GM23248 (cell line): ENCODE results near the gene STMND1. TPM values are rescaled to one million over a fixed set of nuclear protein-coding genes. Genes with fewer than 3 reads are reported as not detected.

Experiments used
- DNase-seq: peaks from one replicate; pipeline ENCODE4 v3.0.0-alpha.2; 2015
- H2AFZ ChIP-seq: fragments of 200-600 bp; sonication (generic); 2 replicates; pipeline ENCODE4 v1.6.1; 2016; ENCODE audit warnings: antibody characterized with exemption
- H3F3A ChIP-seq: fragments of 200-600 bp; sonication (generic); 2 replicates; pipeline ENCODE4 v1.6.1; 2016; ENCODE audit warnings: mild to moderate bottlenecking, antibody characterized with exemption, mixed run types; ENCODE audit not compliant: insufficient read depth
- H3K27ac ChIP-seq: fragments of 200-600 bp; sonication (generic); 2 replicates; pipeline ENCODE4 v1.5.1; 2016; ENCODE audit warnings: mild to moderate bottlenecking
- H3K27me3 ChIP-seq: fragments of 200-600 bp; sonication (generic); replicated peaks from 2 replicates; pipeline ENCODE4 v1.6.1; 2016; ENCODE audit warnings: mild to moderate bottlenecking; ENCODE audit not compliant: insufficient read depth
- H3K36me3 ChIP-seq: fragments of 200-600 bp; sonication (generic); 2 replicates; pipeline ENCODE4 v1.6.1; 2016; ENCODE audit warnings: low read depth, mild to moderate bottlenecking
- H3K4me1 ChIP-seq: fragments of 200-600 bp; sonication (generic); 2 replicates; pipeline ENCODE4 v1.6.1; 2016; ENCODE audit warnings: mild to moderate bottlenecking; ENCODE audit not compliant: insufficient read depth
- H3K4me2 ChIP-seq: fragments of 200-600 bp; sonication (generic); one replicate; pipeline ENCODE4 v1.6.1; 2016; ENCODE audit warnings: mild to moderate bottlenecking; ENCODE audit not compliant: unreplicated experiment
- H3K4me3 ChIP-seq: fragments of 200-600 bp; sonication (generic); 2 replicates; pipeline ENCODE4 v1.5.1; 2016; ENCODE audit warnings: mild to moderate bottlenecking
- H3K79me2 ChIP-seq: fragments of 200-600 bp; sonication (generic); 2 replicates; pipeline ENCODE4 v1.6.1; 2016; ENCODE audit warnings: mild to moderate bottlenecking; ENCODE audit not compliant: insufficient read depth
- H3K9ac ChIP-seq: fragments of 200-600 bp; sonication (generic); 2 replicates; pipeline ENCODE4 v1.6.1; 2016; ENCODE audit warnings: mild to moderate bottlenecking
- H3K9me2 ChIP-seq: fragments of 200-600 bp; sonication (generic); 2 replicates; pipeline ENCODE4 v1.6.1; 2016; ENCODE audit warnings: mixed run types, mild to moderate bottlenecking, moderate library complexity; ENCODE audit not compliant: insufficient read depth
- H3K9me3 ChIP-seq: fragments of 200-600 bp; sonication (generic); one replicate; pipeline ENCODE4 v1.6.1; 2017; ENCODE audit warnings: low read depth
- H4K20me1 ChIP-seq: fragments of 200-600 bp; sonication (generic); 2 replicates; pipeline ENCODE4 v1.6.0; 2016; ENCODE audit not compliant: insufficient read depth
- EZH2 ChIP-seq: fragments of 200-600 bp; sonication (generic); IDR thresholded peaks from 2 replicates; pipeline ENCODE4 v1.6.1; 2018; ENCODE audit warnings: antibody characterized with exemption, mild to moderate bottlenecking; ENCODE audit not compliant: insufficient read depth, poor library complexity, severe bottlenecking
- EZH2phosphoT487 ChIP-seq: fragments of 200-600 bp; sonication (generic); IDR thresholded peaks from 2 replicates; pipeline ENCODE4 v1.6.1; 2018; ENCODE audit warnings: antibody characterized with exemption, moderate library complexity, mild to moderate bottlenecking, low read depth; ENCODE audit not compliant: insufficient read depth
- WGBS, 2 experiments: methylation state at CpG; one replicate each; pipeline ENCODE4 v1.1.6; 2015 to 2017; ENCODE audit warnings: low lambda C conversion rate in 2 of 2, low coverage in 1 of 2; ENCODE audit errors: missing lambda C conversion rate in 2 of 2; 5-methylcytosine and 5-hydroxymethylcytosine counted together
- in situ Hi-C: fragments of 300-500 bp; cut with MboI; formaldehyde crosslinking; loops from 2 replicates; pipeline ENCODE4 v1.15.0; 2020
- polyA plus RNA-seq: library from polyadenylated mRNA; unstranded; fragments of >200 nt; fragmentation: Nextera tagmentation; extraction: Ambion mirVana; gene quantifications from 2 replicates; pipeline ENCODE4 v1.2.1, GENCODE V29; 2016
- total RNA-seq: library from RNA; depleted of rRNA; stranded (reverse); fragments of >200 nt; shearing (Covaris generic); gene quantifications from 2 replicates; pipeline ENCODE4 v1.2.3, GENCODE V29; 2014

The STMND1 gene
- total and polyA plus RNA-seq, 2 experiments from 2014 or later = not detected

GRCh38 chr6:17097982-17098381 lies 3.9 kb upstream of the STMND1 start:
- Histone ChIP-seq H3K4me2 (no peak overlapping the region), H3K9me2 (no peaks in the 10 kb centered on the region), H3K9ac (no peak overlapping the region), H2AFZ (no peak overlapping the region), H3K9me3 (no peaks in the 10 kb centered on the region), H3K27ac (no peak overlapping the region), H4K20me1 (no peaks in the 10 kb centered on the region), H3K79me2 (no peaks in the 10 kb centered on the region), H3F3A (no peaks in the 10 kb centered on the region), H3K36me3 (no peaks in the 10 kb centered on the region), H3K4me3 (no peak overlapping the region), H3K4me1 (0 out of 2 replicates have a peak, but pooled peaks cover 8% of the 10 kb centered on the region), H3K27me3 (peaks cover 26% of the 10 kb centered on the region)
- 56 to 66% methylated on average over 3 of the region's 3 CpGs for WGBS, 2 experiments
- in situ Hi-C loops = loop anchor here (25.0 kb wide), 2 partner anchors 586 to 761 kb away; no protein-coding TSS in a partner anchor
- DNase-seq = no peak
- TF ChIP-seq EZH2phosphoT487 (no peak), EZH2 (no peak)

- TF ChIP-seq EZH2 (no peak), EZH2phosphoT487 (no peak)
- in situ Hi-C loops = loop anchor here (25.0 kb wide), 2 partner anchors 586 to 761 kb away; no protein-coding TSS in a partner anchor
- Histone ChIP-seq H3K9me2 (no peaks in the 10 kb centered on the region), H3K4me1 (0 out of 2 replicates have a peak, but pooled peaks cover 8% of the 10 kb centered on the region), H2AFZ (no peak overlapping the region), H3K79me2 (no peaks in the 10 kb centered on the region), H3K4me3 (no peak overlapping the region), H3K27me3 (peaks cover 26% of the 10 kb centered on the region), H3K27ac (no peak overlapping the region), H3K9me3 (no peaks in the 10 kb centered on the region), H3F3A (no peaks in the 10 kb centered on the region), H4K20me1 (no peaks in the 10 kb centered on the region), H3K4me2 (no peak overlapping the region), H3K36me3 (no peaks in the 10 kb centered on the region), H3K9ac (no peak overlapping the region)
- DNase-seq = peak; percentile 22
- WGBS, 2 experiments = 58 to 63% methylated on average over 4 of the region's 4 CpGs
Measured at GRCh38 chr6:17098538-17098937, 3.3 kb upstream of the STMND1 start.

- Histone ChIP-seq H4K20me1 (no peaks in the 10 kb centered on the region), H2AFZ (no peak overlapping the region), H3K9ac (no peak overlapping the region), H3K27me3 (peaks cover 26% of the 10 kb centered on the region), H3K27ac (no peak overlapping the region), H3F3A (no peaks in the 10 kb centered on the region), H3K4me2 (no peak overlapping the region), H3K9me3 (no peaks in the 10 kb centered on the region), H3K4me1 (0 out of 2 replicates have a peak, but pooled peaks cover 8% of the 10 kb centered on the region), H3K79me2 (no peaks in the 10 kb centered on the region), H3K9me2 (no peaks in the 10 kb centered on the region), H3K36me3 (no peaks in the 10 kb centered on the region), H3K4me3 (no peak overlapping the region)
- no peak for DNase-seq
- 72 to 78% methylated on average over 5 of the region's 5 CpGs for WGBS, 2 experiments
- in situ Hi-C loops = loop anchor here (25.0 kb wide), 2 partner anchors 587 to 762 kb away; no protein-coding TSS in a partner anchor
- TF ChIP-seq EZH2 (no peak), EZH2phosphoT487 (no peak)
Measured at GRCh38 chr6:17099401-17100059, 2.3 kb upstream of the STMND1 start.

- in situ Hi-C loops = no loop called here
- H3K27me3 ChIP-seq = peaks cover 26% of the 10 kb centered on the region
- DNase-seq = no peak
- no peaks in the 10 kb centered on the region for H3K79me2 ChIP-seq
- H3K36me3 ChIP-seq = no peaks in the 10 kb centered on the region
- H3K27ac ChIP-seq = no peak overlapping the region
- WGBS, 2 experiments = 50 to 52% methylated on average over 1 of the region's 1 CpG
- no peaks in the 10 kb centered on the region for H3K9me2 ChIP-seq
- H3K9ac ChIP-seq = no peak overlapping the region
- H4K20me1 ChIP-seq = no peaks in the 10 kb centered on the region
- H3F3A ChIP-seq = no peaks in the 10 kb centered on the region
- no peaks in the 10 kb centered on the region for H3K9me3 ChIP-seq
- no peak overlapping the region for H3K4me3 ChIP-seq
- H3K4me2 ChIP-seq = no peak overlapping the region
- no peak overlapping the region for H2AFZ ChIP-seq
- TF ChIP-seq EZH2phosphoT487 = no peak
- no peak for TF ChIP-seq EZH2
- 0 out of 2 replicates have a peak, but pooled peaks cover 8% of the 10 kb centered on the region for H3K4me1 ChIP-seq
Measured at GRCh38 chr6:17100806-17101205, 1.0 kb upstream of the STMND1 start.
